A549 (cell line): ENCODE data around the gene OR10G2.

Experiments
- REST ChIP-seq: fragments of 200-600 bp; sonication (generic); IDR thresholded peaks from 2 replicates; pipeline ENCODE4 v1.6.1; 2016; ENCODE audit warnings: antibody characterized with exemption, mild to moderate bottlenecking, moderate library complexity
- TF ChIP-seq, protein P1 (sequence below): fragments of >200 bp; sonication (Bioruptor Twin); formaldehyde crosslinking; IDR thresholded peaks from 3 replicates; pipeline ENCODE4 v1.5.1; 2016

- TF ChIP-seq, protein P1, sequence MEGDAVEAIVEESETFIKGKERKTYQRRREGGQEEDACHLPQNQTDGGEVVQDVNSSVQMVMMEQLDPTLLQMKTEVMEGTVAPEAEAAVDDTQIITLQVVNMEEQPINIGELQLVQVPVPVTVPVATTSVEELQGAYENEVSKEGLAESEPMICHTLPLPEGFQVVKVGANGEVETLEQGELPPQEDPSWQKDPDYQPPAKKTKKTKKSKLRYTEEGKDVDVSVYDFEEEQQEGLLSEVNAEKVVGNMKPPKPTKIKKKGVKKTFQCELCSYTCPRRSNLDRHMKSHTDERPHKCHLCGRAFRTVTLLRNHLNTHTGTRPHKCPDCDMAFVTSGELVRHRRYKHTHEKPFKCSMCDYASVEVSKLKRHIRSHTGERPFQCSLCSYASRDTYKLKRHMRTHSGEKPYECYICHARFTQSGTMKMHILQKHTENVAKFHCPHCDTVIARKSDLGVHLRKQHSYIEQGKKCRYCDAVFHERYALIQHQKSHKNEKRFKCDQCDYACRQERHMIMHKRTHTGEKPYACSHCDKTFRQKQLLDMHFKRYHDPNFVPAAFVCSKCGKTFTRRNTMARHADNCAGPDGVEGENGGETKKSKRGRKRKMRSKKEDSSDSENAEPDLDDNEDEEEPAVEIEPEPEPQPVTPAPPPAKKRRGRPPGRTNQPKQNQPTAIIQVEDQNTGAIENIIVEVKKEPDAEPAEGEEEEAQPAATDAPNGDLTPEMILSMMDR: no peak
- no peak for TF ChIP-seq REST
Observed at GRCh38 chr14:21654215-21654614, 19.5 kb upstream of the OR10G2 start.
